Measurements from ENCODE around the gene THADA. TPM values are rescaled to one million over a fixed set of nuclear protein-coding genes. Genes with fewer than 3 reads are reported as not detected.
A peak's percentile ranks its signal among the peaks of the same experiment; 100 is the strongest.

THADA gene
- polyA plus RNA-seq, 3 donors = 7.3 to 11.2 (median 9.7) TPM

DNA sequence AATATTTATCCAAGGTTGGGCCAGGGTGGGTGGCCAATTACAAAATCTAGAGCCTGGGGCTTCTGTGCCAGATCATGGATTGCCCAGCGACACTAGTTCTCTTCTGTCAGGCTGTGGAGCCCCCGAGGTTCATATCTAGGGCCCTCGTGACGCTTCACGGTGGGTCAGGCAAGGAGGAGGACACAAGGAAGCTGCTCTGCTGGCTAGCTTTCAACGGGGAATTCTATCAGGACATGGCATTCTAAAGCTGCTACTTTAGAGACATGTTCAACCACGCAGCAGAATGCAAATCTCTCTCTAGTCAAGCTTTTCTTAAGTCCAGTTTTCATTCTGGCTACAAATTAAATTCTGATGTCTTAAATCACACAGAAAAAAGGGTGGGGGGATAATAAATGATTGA lies 180.2 kb downstream of the THADA start:
- Histone ChIP-seq H4K20me1 (ENCODE audit: insufficient read depth, low read length) (no peaks in the 10 kb centered on the region), H3K9me3 (replicated peaks in 1 of 2; ENCODE audit: control insufficient read depth in 1 of 2, insufficient read depth in 1 of 2, low read length in 2 of 2) (no peaks in the 10 kb centered on the region), H3K4me1 (ENCODE audit: control insufficient read depth in 1 of 2, insufficient read depth in 2 of 2, low read length in 2 of 2) (peaks cover 43 to 74% of the 10 kb centered on the region in 2 donors), H3K36me3 (replicated peaks in 1 of 2; ENCODE audit: control insufficient read depth in 1 of 2, insufficient read depth in 2 of 2, low read length in 2 of 2) (no peaks in the 10 kb centered on the region), H2AFZ (ENCODE audit: insufficient read depth, low read depth, low read length, poor library complexity, severe bottlenecking) (no peak overlapping the region), H3K4me2 (replicated peaks; ENCODE audit: extremely low read depth, low read length, poor library complexity, severe bottlenecking) (no peak overlapping the region), H3K79me2 (ENCODE audit: insufficient read depth, low read length) (peaks cover 14% of the 10 kb centered on the region), H3K4me3 (replicated peaks in 1 of 3; ENCODE audit: low read depth in 2 of 3, low read length in 3 of 3) (no peak overlapping the region), H3K27ac (ENCODE audit: low read depth in 1 of 2, low read length in 2 of 2) (peak overlapping the region in 1 of 2 donors; percentile 76), H3K9ac (ENCODE audit: insufficient read depth, low read length, poor library complexity, severe bottlenecking) (no peak overlapping the region), H3K27me3 (ENCODE audit: control insufficient read depth in 2 of 2, insufficient read depth in 2 of 2, low read length in 2 of 2) (no peaks in the 10 kb centered on the region)
- intact Hi-C loops (cut with micrococcal nuclease) = no loop called here
- Mint-ChIP-seq H3K4me1 (peaks cover 81% of the 10 kb centered on the region), H3K36me3 (peaks cover 12 to 17% of the 10 kb centered on the region in 2 donors), H3K9me3 (peaks cover 0 to 3% (median 0%) of the 10 kb centered on the region in 7 donors), H3K4me3 (no peak overlapping the region), H3K27ac (peak overlapping the region; percentile 53 to 90 (median 81)), H3K27me3 (ENCODE audit: low read depth in 3 of 3) (no peaks in the 10 kb centered on the region)
- 98% methylated on average over 5 of the region's 7 CpGs for WGBS (ENCODE audit: insufficient coverage)
- no peak for TF ChIP-seq CTCF (IDR thresholded peaks at IDR 0.05)
- DNase-seq = no peak

DNA sequence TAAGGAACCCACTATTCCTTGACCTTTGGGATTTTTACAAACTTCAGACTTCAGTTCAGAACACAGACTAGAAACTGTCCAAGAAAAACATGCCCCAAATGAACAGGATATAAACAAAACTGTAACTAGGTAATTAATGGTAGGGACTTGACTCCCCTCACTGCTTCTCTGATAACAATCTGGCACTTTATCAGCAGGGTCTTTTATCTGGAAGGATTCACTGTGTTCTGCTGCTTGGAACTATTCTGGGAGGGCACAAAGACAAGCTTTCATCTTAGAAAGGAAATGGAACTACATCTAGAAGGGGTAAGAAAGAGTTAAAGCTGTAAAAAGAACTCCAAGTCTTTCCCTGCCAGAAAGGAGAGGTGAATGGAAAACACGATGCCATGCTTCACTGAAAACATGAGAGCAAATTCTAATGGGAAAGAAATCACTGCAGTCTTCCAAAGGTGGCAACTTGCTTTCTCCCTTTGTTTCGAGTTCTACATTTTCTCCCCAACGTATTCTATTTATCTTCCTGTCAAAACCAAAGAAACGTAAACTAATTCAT lies 181.2 kb downstream of the THADA start:
- peaks cover 48 to 73% of the 10 kb centered on the region in 2 donors for H3K4me1 ChIP-seq (ENCODE audit: control insufficient read depth in 1 of 2, insufficient read depth in 2 of 2, low read length in 2 of 2)
- H3K27ac ChIP-seq (ENCODE audit: low read depth in 1 of 2, low read length in 2 of 2) = peak overlapping the region in 1 of 2 donors; percentile 37
- Mint-ChIP-seq H3K36me3 (peaks cover 12 to 15% of the 10 kb centered on the region in 2 donors), H3K4me1 (peaks cover 72% of the 10 kb centered on the region), H3K27ac (peak overlapping the region in 4 of 7 donors; percentile 19 to 89 (median 82)), H3K27me3 (ENCODE audit: low read depth in 3 of 3) (no peaks in the 10 kb centered on the region), H3K4me3 (no peak overlapping the region), H3K9me3 (peaks cover 0 to 3% (median 0%) of the 10 kb centered on the region in 7 donors)
- no peaks in the 10 kb centered on the region for H4K20me1 ChIP-seq (ENCODE audit: insufficient read depth, low read length)
- no peak for TF ChIP-seq CTCF (IDR thresholded peaks at IDR 0.05)
- no peak for DNase-seq
- WGBS (ENCODE audit: insufficient coverage) = 100% methylated on average over 1 of the region's 4 CpGs
- peaks cover 17% of the 10 kb centered on the region for H3K79me2 ChIP-seq (ENCODE audit: insufficient read depth, low read length)
- H3K4me2 ChIP-seq (replicated peaks; ENCODE audit: extremely low read depth, low read length, poor library complexity, severe bottlenecking) = no peak overlapping the region
- intact Hi-C loops (cut with micrococcal nuclease) = no loop called here
- no peaks in the 10 kb centered on the region for H3K9me3 ChIP-seq (replicated peaks in 1 of 2; ENCODE audit: control insufficient read depth in 1 of 2, insufficient read depth in 1 of 2, low read length in 2 of 2)
- no peaks in the 10 kb centered on the region for H3K36me3 ChIP-seq (replicated peaks in 1 of 2; ENCODE audit: control insufficient read depth in 1 of 2, insufficient read depth in 2 of 2, low read length in 2 of 2)
- H3K27me3 ChIP-seq (ENCODE audit: control insufficient read depth in 2 of 2, insufficient read depth in 2 of 2, low read length in 2 of 2) = no peaks in the 10 kb centered on the region
- H2AFZ ChIP-seq (ENCODE audit: insufficient read depth, low read depth, low read length, poor library complexity, severe bottlenecking) = no peak overlapping the region
- H3K4me3 ChIP-seq (replicated peaks in 1 of 3; ENCODE audit: low read depth in 2 of 3, low read length in 3 of 3) = no peak overlapping the region
- H3K9ac ChIP-seq (ENCODE audit: insufficient read depth, low read length, poor library complexity, severe bottlenecking) = no peak overlapping the region

All from CD14-positive monocyte (primary cell).